Glomerular visceral epithelial cell (primary cell): ENCODE data around the gene OR2B2.

Experiments
- DNase-seq: peaks from one replicate; pipeline ENCODE4 v3.0.0-alpha.2; 2016; ENCODE audit errors: extremely low spot score

OR2B2 gene

GRCh38 chr6:27867051-27867944 is 44.9 kb downstream of the OR2B2 start:
- peak; percentile 66 for DNase-seq

GRCh38 chr6:27866357-27867050 is 45.7 kb downstream of the OR2B2 start:
- DNase-seq, result peak; percentile 62

GRCh38 chr6:27865850-27866356 is 46.3 kb downstream of the OR2B2 start:
- peak; percentile 51 for DNase-seq

GRCh38 chr6:27864906-27865849 is 47.0 kb downstream of the OR2B2 start:
- DNase-seq, result peak; percentile 94

- DNase-seq, result no peak
Observed at GRCh38 chr6:27863962-27864905, 48.0 kb downstream of the OR2B2 start.

GRCh38 chr6:27862396-27863066 is 49.7 kb downstream of the OR2B2 start:
- no peak for DNase-seq

GRCh38 chr6:27861861-27862260 is 50.3 kb downstream of the OR2B2 start:
- no peak for DNase-seq

GRCh38 chr6:27861276-27861840 is 50.8 kb downstream of the OR2B2 start:
- DNase-seq, result no peak
